ENCODE results near the gene SKIC3. TPM values are rescaled to one million over a fixed set of nuclear protein-coding genes. Genes with fewer than 3 reads are reported as not detected.
A peak's percentile ranks its signal among the peaks of the same experiment; 100 is the strongest.

Gene SKIC3
- total RNA-seq, 1 experiment from 2014 or later: 37.6 TPM

DNA sequence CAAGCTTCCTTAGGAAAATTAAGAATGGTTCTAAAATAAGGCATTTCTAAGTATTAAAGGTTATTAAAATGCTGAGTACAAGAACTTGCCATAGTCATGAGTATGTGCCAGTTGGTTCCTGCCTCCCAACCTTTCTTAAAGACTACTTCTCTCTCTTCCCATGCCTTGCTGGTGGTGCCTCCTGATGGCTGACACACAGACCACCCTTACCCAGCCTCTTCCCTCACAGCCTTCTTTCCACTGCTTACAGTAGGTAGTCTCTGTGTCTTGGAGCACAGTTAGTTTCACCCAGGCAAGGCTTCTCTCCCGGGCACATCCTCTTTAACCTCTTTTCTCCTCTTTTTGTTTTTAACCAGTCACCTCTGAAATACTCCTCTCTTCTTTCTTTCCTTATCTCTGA lies 44.5 kb upstream of the SKIC3 start:
- Histone ChIP-seq H3K9ac (ENCODE audit: low read length) (no peak overlapping the region), H3F3A (ENCODE audit: low read length, unreplicated experiment) (no peaks in the 10 kb centered on the region), H3K4me2 (ENCODE audit: low read length) (no peak overlapping the region), H3K9me2 (replicated peaks; ENCODE audit: low read length) (no peaks in the 10 kb centered on the region), H3K79me2 (ENCODE audit: low read length) (no peaks in the 10 kb centered on the region), H3K36me3 (ENCODE audit: low read depth, low read length) (no peaks in the 10 kb centered on the region), H3K4me3 (ENCODE audit: low read length) (no peak overlapping the region), H3K4me1 (ENCODE audit: insufficient read depth, low read length) (no peaks in the 10 kb centered on the region), H2AFZ (ENCODE audit: low read length) (no peak overlapping the region), H3K27me3 (ENCODE audit: low read length) (no peaks in the 10 kb centered on the region), H3K9me3 (ENCODE audit: low read length) (no peaks in the 10 kb centered on the region), H3K27ac (ENCODE audit: low read length) (no peak overlapping the region), H4K20me1 (ENCODE audit: low read length) (no peaks in the 10 kb centered on the region)
- ChIA-PET CTCF (no interaction called here), POLR2A (ENCODE audit: unreplicated experiment) (no interaction called here)
- no peak for ATAC-seq
- TF ChIP-seq, protein P1, sequence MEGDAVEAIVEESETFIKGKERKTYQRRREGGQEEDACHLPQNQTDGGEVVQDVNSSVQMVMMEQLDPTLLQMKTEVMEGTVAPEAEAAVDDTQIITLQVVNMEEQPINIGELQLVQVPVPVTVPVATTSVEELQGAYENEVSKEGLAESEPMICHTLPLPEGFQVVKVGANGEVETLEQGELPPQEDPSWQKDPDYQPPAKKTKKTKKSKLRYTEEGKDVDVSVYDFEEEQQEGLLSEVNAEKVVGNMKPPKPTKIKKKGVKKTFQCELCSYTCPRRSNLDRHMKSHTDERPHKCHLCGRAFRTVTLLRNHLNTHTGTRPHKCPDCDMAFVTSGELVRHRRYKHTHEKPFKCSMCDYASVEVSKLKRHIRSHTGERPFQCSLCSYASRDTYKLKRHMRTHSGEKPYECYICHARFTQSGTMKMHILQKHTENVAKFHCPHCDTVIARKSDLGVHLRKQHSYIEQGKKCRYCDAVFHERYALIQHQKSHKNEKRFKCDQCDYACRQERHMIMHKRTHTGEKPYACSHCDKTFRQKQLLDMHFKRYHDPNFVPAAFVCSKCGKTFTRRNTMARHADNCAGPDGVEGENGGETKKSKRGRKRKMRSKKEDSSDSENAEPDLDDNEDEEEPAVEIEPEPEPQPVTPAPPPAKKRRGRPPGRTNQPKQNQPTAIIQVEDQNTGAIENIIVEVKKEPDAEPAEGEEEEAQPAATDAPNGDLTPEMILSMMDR (conservative IDR thresholded peaks at IDR 0.05; ENCODE audit: low read depth, low read length): no peak
- no peak for TF ChIP-seq EZH2phosphoT487 (IDR thresholded peaks at IDR 0.05; ENCODE audit: borderline replicate concordance, low read length)
- TF ChIP-seq EZH2 (IDR thresholded peaks at IDR 0.05; ENCODE audit: low read length, unreplicated experiment): no peak
- intact Hi-C loops (cut with micrococcal nuclease): no loop called here
- BruUV-seq (replicated peaks): no TSS peak
- no peak for DNase-seq

DNA sequence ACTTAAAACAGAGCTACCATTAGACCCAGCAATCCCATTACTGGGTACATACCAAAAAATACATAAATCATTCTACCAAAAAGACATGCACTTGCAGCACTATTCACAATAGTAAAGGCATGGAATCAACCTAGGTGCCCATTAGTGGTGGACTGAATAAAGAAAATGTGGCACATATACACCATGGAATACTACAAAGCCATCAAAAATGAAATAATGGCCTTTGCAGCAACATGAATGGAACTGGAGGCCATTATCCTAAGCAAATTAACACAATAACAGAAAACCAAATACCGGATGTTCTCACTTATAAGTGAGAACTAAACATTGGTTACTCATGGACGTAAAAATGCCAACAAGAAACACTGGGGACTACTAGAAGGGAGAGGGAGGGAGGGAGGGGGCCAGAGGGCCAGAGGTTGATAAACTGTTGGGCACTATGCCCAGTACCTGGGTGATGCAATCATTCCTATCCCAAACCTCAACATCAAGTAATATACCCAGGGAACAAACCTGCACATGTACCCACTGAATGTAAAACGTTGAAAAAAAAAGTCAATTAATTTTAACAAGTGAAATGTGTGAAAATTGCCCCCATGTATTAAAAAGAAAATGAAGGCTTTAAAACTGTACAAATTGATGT lies 40.6 kb upstream of the SKIC3 start:
- H2AFZ ChIP-seq (ENCODE audit: low read length): no peak overlapping the region
- H3K79me2 ChIP-seq (ENCODE audit: low read length): no peaks in the 10 kb centered on the region
- peaks cover 22% of the 10 kb centered on the region for H3K4me1 ChIP-seq (ENCODE audit: insufficient read depth, low read length)
- no peak for ATAC-seq
- H3K27ac ChIP-seq (ENCODE audit: low read length): no peak overlapping the region
- H4K20me1 ChIP-seq (ENCODE audit: low read length): no peaks in the 10 kb centered on the region
- no peaks in the 10 kb centered on the region for H3K9me3 ChIP-seq (ENCODE audit: low read length)
- DNase-seq: peak; percentile 38
- H3K4me3 ChIP-seq (ENCODE audit: low read length): no peak overlapping the region
- no peak for TF ChIP-seq EZH2 (IDR thresholded peaks at IDR 0.05; ENCODE audit: low read length, unreplicated experiment)
- TF ChIP-seq, protein P1 (conservative IDR thresholded peaks at IDR 0.05; ENCODE audit: low read depth, low read length): no peak
- no peak for TF ChIP-seq EZH2phosphoT487 (IDR thresholded peaks at IDR 0.05; ENCODE audit: borderline replicate concordance, low read length)
- no peaks in the 10 kb centered on the region; the same call in 1 of the 2 replicates for H3K36me3 ChIP-seq (ENCODE audit: low read depth, low read length)
- no peaks in the 10 kb centered on the region for H3K27me3 ChIP-seq (ENCODE audit: low read length)
- peaks cover 6% of the 10 kb centered on the region for H3F3A ChIP-seq (ENCODE audit: low read length, unreplicated experiment)
- H3K9ac ChIP-seq (ENCODE audit: low read length): no peak overlapping the region
- ChIA-PET POLR2A (ENCODE audit: unreplicated experiment) (interaction anchor here (0.9 kb wide), 1 partner anchor 227 kb away, joined by 4 read pairs; the partner anchor contains the start of gene GLRX), CTCF (no interaction called here)
- no TSS peak for BruUV-seq (replicated peaks)
- H3K4me2 ChIP-seq (ENCODE audit: low read length): no peak overlapping the region
- intact Hi-C loops (cut with micrococcal nuclease): no loop called here
- H3K9me2 ChIP-seq (replicated peaks; ENCODE audit: low read length): no peaks in the 10 kb centered on the region

DNA sequence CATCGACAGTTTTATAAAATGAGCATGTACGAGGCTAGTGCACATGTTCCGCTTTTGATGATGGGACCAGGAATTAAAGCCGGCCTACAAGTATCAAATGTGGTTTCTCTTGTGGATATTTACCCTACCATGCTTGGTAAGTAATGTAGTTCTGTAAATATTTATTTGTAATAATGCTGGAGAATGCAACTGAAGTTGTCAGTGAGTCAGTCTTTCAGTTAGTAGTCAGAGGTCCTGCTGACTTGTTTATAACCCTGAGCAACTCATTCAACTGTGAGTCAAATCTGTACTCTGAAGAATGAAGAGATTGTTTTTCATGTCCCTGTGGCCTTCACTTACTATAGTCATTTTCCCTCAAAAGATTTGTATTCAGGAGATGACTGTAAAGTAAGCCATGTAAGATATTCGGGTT lies 36.7 kb upstream of the SKIC3 start:
- Histone ChIP-seq H2AFZ (ENCODE audit: low read length) (no peak overlapping the region), H4K20me1 (ENCODE audit: low read length) (no peaks in the 10 kb centered on the region), H3K9me3 (ENCODE audit: low read length) (no peaks in the 10 kb centered on the region), H3K4me1 (ENCODE audit: insufficient read depth, low read length) (peaks cover 28% of the 10 kb centered on the region), H3K79me2 (ENCODE audit: low read length) (no peaks in the 10 kb centered on the region), H3K4me2 (ENCODE audit: low read length) (peak overlapping the region; percentile 54), H3F3A (ENCODE audit: low read length, unreplicated experiment) (peaks cover 6% of the 10 kb centered on the region), H3K9me2 (replicated peaks; ENCODE audit: low read length) (no peaks in the 10 kb centered on the region), H3K36me3 (ENCODE audit: low read depth, low read length) (no peaks in the 10 kb centered on the region; the same call in 1 of the 2 replicates), H3K9ac (ENCODE audit: low read length) (no peak overlapping the region), H3K27ac (ENCODE audit: low read length) (peak overlapping the region; percentile 81), H3K27me3 (ENCODE audit: low read length) (no peaks in the 10 kb centered on the region), H3K4me3 (ENCODE audit: low read length) (no peak overlapping the region)
- no TSS peak for BruUV-seq (replicated peaks)
- DNase-seq (peak; percentile 90), ATAC-seq (peak; percentile 98)
- intact Hi-C loops (cut with micrococcal nuclease): loop anchor here (2.0 kb wide), 1 partner anchor 37 kb away; the partner anchor contains the start of genes ARSK and SKIC3
- CTCF ChIA-PET: no interaction called here
- POLR2A ChIA-PET (ENCODE audit: unreplicated experiment): interaction anchor here (0.6 kb wide), 1 partner anchor 271 kb away, joined by 3 read pairs; no protein-coding TSS in a partner anchor
- TF ChIP-seq EZH2 (IDR thresholded peaks at IDR 0.05; ENCODE audit: low read length, unreplicated experiment): no peak
- TF ChIP-seq EZH2phosphoT487 (IDR thresholded peaks at IDR 0.05; ENCODE audit: borderline replicate concordance, low read length): no peak
- TF ChIP-seq, protein P1 (conservative IDR thresholded peaks at IDR 0.05; ENCODE audit: low read depth, low read length): no peak

All from PC-3 (cell line).